ENCODE results near the gene ITIH3. TPM values are rescaled to one million over a fixed set of nuclear protein-coding genes. Genes with fewer than 3 reads are reported as not detected.

The ITIH3 gene
- total and polyA plus RNA-seq, 2 of the 8 experiments (the other 6 are each of a cell fraction or from before 2014, with no cell fraction given): not detected

- Histone ChIP-seq H3K4me3 (ENCODE audit: extremely low read depth in 1 of 4, insufficient read depth in 2 of 4, low read depth in 3 of 4, low read length in 4 of 4) (no peak overlapping the region), H3K4me1 (replicated peaks in 1 of 4; ENCODE audit: control insufficient read depth in 3 of 4, insufficient read depth in 4 of 4, low read length in 3 of 4) (no peaks in the 10 kb centered on the region), H3K14ac (ENCODE audit: insufficient read length) (no peak overlapping the region), H3K56ac (replicated peaks; ENCODE audit: insufficient read length, low read depth, low read length) (no peak overlapping the region), H3K18ac (ENCODE audit: extremely low read depth, low read length) (no peak overlapping the region), H3K79me2 (ENCODE audit: control insufficient read depth in 1 of 2, insufficient read depth in 2 of 2, low read length in 2 of 2) (no peaks in the 10 kb centered on the region), H4K20me1 (replicated peaks in 1 of 2; ENCODE audit: control insufficient read depth in 1 of 2, insufficient read depth in 2 of 2, low read length in 2 of 2) (no peaks in the 10 kb centered on the region), H3K4ac (replicated peaks; ENCODE audit: insufficient read length, low read depth, low read length) (no peak overlapping the region), H3K23me2 (ENCODE audit: low read depth, low read length) (no peaks in the 10 kb centered on the region), H3K23ac (ENCODE audit: insufficient read length) (no peak overlapping the region), H3K27ac (ENCODE audit: low read depth, low read length) (no peak overlapping the region), H3K27me3 (replicated peaks in 1 of 4; ENCODE audit: control insufficient read depth in 3 of 4, extremely low read depth in 1 of 4, insufficient read depth in 3 of 4, low read length in 3 of 4) (no peaks in the 10 kb centered on the region), H2AFZ (ENCODE audit: low read length) (no peak overlapping the region), H2BK15ac (ENCODE audit: low read length) (no peak overlapping the region), H3K36me3 (ENCODE audit: control insufficient read depth in 2 of 4, insufficient read depth in 4 of 4, low read length in 3 of 4) (peaks cover 3 to 6% (median 5%) of the 10 kb centered on the region in 4 experiments; a peak in 6 of 8 replicates), H2BK20ac (ENCODE audit: low read length) (no peak overlapping the region), H2BK5ac (ENCODE audit: low read depth, low read length) (no peak overlapping the region), H4K91ac (replicated peaks; ENCODE audit: insufficient read length, low read length) (no peak overlapping the region), H3K4me2 (ENCODE audit: insufficient read depth in 1 of 2, low read depth in 2 of 2, low read length in 2 of 2) (no peak overlapping the region), H3K9ac (replicated peaks in 1 of 4; ENCODE audit: extremely low read depth in 1 of 4, low read depth in 3 of 4, low read length in 3 of 4) (no peak overlapping the region), H3K79me1 (ENCODE audit: low read depth, low read length) (no peaks in the 10 kb centered on the region), H3K9me3 (ENCODE audit: insufficient read depth in 2 of 2, low read depth in 1 of 2, low read length in 1 of 2) (no peaks in the 10 kb centered on the region), H2BK120ac (replicated peaks; ENCODE audit: low read depth, low read length) (no peak overlapping the region), H2BK12ac (ENCODE audit: low read depth, low read length) (no peak overlapping the region), H4K8ac (ENCODE audit: extremely low read depth, insufficient read depth, low read length) (no peak overlapping the region), H4K5ac (ENCODE audit: insufficient read length, low read depth, low read length) (no peak overlapping the region), H2AK5ac (ENCODE audit: low read depth, low read length) (no peak overlapping the region)
- FAIRE-seq (no peak), DNase-seq (ENCODE audit: low read depth in 1 of 2, low spot score in 2 of 2) (no peak)
- ChIA-PET CTCF (ENCODE audit: partially characterized antibody) (interaction anchor here (0.6 to 2.9 kb wide), 16 partner anchors 11 to 278 kb away, joined by 3 to 20 read pairs (median 4); no protein-coding TSS in a partner anchor), POLR2A (ENCODE audit: partially characterized antibody) (interaction anchor here (0.8 kb wide), 1 partner anchor 31 kb away, joined by 3 read pairs; no protein-coding TSS in a partner anchor)
- WGBS, 2 experiments (ENCODE audit: extremely low coverage in 1 of 2, insufficient coverage in 1 of 2, insufficient read length in 1 of 2, insufficient replicate concordance in 2 of 2, low coverage in 1 of 2, low lambda C conversion rate in 2 of 2, missing lambda C conversion rate in 1 of 2): 75% methylated on average over 2 of the region's 2 CpGs; no CpG with 5 or more reads in 1 of the 2 experiments
- TF ChIP-seq BACH1 (IDR thresholded peaks at IDR 0.05; ENCODE audit: low read length) (no peak), CHD2 (IDR thresholded peaks at IDR 0.05; ENCODE audit: low read length) (no peak), KDM4A (IDR thresholded peaks at IDR 0.05; ENCODE audit: low read depth, low read length, severe bottlenecking) (no peak), JUND (IDR thresholded peaks at IDR 0.05; ENCODE audit: low read length) (no peak), BRCA1 (IDR thresholded peaks at IDR 0.05; ENCODE audit: low read depth, low read length) (no peak), SUZ12 (IDR thresholded peaks at IDR 0.05; ENCODE audit: low read length) (no peak), RAD21 (IDR thresholded peaks at IDR 0.05 in 1 of 2, conservative IDR thresholded peaks at IDR 0.05 in 1 of 2; ENCODE audit: low read depth in 2 of 2, low read length in 2 of 2) (no peak), HDAC2 (IDR thresholded peaks at IDR 0.05; ENCODE audit: borderline replicate concordance in 1 of 2, low read depth in 2 of 2, low read length in 2 of 2) (no peak), GABPA (IDR thresholded peaks at IDR 0.05; ENCODE audit: borderline replicate concordance, insufficient read depth, low read length) (no peak), CEBPB (IDR thresholded peaks at IDR 0.05; ENCODE audit: low read depth, low read length) (no peak), KDM5A (IDR thresholded peaks at IDR 0.05; ENCODE audit: low read length) (no peak), ASH2L (IDR thresholded peaks at IDR 0.05; ENCODE audit: low read length) (no peak), POLR2AphosphoS5 (IDR thresholded peaks at IDR 0.05; ENCODE audit: low read depth, low read length) (no peak), SIRT6 (IDR thresholded peaks at IDR 0.05; ENCODE audit: low read length) (no peak), POLR2A (IDR thresholded peaks at IDR 0.05; ENCODE audit: control extremely low read depth in 1 of 2, low read depth in 2 of 2, low read length in 2 of 2) (no peak), ZNF274 (IDR thresholded peaks at IDR 0.05; ENCODE audit: borderline replicate concordance, extremely low read depth, low read length) (no peak)
These were observed 59.4 kb downstream of the ITIH3 start for GRCh38 chr3:52854013-52854412.
